Measurements from ENCODE around the gene MAN1C1. TPM values are rescaled to one million over a fixed set of nuclear protein-coding genes. Genes with fewer than 3 reads are reported as not detected.

Gene MAN1C1
- polyA plus RNA-seq, 1 donor, result 9.6 TPM

DNA sequence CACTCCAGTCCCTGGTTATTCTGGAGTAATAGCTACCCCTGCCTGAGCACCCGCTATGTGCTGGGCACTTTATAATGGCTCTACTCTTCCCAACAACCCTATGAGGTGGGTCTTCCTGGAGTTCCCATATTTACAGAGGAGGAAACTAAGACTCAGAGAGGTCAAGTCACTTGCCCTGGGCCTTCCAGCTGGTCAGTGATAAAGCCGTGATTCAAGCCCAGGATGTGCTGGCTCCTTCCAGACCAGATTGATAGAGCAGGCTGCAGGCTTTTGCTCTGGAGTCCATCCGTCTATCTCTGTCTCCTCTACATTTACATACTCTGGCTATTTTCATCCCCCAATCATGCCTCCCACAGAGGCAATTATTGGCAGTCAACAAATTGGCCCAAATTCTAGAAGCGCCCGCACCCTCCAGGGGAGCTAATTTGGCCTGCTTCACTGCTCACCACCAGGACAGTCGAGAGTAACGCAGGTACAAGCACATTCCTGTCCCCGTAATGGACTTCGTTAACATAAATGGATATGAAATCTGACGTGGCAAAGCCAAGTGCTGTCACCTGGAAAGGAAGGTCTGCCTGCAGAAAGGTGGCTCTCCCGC lies 143.6 kb downstream of the MAN1C1 start:
- DNase-seq (ENCODE audit: low read depth), result no peak

DNA sequence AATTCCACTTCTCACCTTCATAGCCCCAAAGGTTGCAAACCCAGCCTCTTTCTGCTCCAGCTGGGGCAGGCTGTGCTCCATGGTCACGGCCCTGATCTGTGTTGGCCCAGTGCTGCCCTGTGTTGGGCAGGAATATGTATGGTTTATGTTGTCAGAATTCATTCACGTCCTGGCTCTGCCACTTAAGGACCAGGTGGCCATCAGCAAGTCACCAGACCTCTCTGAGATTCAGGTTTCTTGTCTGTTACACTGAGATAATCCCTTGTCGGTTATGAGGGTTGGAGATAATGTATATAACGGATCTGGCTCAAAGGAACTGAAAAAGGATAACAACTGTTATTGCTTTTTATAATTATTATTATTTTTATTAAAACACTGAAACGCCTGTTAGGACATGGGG lies 144.3 kb downstream of the MAN1C1 start:
- no peak for DNase-seq (ENCODE audit: low read depth)

DNA sequence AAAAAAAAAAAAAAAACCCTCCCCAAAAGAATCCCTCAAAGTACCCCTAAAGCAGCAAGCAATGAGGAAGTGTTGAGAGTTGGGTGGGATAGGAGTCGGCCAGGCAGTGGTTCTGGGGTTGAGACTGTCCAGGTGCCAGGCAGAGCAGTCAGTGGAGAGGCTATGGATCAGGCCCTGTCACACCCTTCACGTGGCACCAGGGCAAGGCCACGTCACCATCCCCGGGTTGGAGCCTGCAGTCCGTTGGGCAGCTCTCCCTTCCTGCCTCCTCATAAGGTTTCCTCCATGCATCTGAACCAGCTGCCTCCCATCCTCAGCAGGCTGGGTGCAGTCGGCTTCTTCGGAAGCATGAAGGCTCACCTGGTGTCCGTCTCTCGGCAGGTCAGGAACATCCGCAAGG lies 146.9 kb downstream of the MAN1C1 start:
- no peak for DNase-seq (ENCODE audit: low read depth)

DNA sequence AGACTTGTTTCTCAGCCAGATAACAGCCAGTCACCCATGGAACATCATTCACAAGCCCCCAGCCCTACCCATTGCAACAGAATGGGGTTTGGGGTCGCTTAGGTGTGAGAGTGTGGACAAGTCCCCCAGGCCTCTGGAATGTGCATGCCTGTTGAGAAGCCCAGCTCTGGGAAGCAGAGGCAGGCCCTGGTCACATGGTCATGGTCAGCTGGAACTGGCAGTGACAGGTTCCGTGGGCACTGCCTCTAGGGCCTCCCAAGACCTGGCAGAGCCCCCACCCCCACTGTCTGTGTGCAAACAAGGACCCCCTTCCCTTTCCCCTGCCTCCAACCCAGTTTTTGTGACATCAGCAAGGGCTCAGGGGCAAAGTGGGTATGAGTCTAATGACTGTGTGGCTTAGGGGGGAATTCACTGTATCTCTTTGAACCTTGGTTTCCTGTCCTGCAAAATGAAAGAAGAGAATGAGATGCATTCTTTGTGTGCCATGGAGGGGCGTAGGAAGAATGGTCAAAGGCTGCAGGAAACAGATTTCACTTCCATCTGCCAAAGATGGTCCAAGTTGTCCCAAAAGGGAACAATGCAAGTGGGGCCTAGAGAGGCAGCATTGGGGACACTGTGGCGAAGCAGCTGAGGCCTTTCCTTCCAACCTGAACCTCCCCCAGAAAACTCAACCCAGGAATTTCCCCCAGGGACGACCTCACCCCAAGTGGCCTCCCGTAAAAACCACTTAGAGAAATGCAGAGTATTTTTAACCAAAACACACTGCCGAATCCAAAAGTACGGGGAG lies 148.7 kb downstream of the MAN1C1 start:
- DNase-seq (ENCODE audit: low read depth), result no peak

DNA sequence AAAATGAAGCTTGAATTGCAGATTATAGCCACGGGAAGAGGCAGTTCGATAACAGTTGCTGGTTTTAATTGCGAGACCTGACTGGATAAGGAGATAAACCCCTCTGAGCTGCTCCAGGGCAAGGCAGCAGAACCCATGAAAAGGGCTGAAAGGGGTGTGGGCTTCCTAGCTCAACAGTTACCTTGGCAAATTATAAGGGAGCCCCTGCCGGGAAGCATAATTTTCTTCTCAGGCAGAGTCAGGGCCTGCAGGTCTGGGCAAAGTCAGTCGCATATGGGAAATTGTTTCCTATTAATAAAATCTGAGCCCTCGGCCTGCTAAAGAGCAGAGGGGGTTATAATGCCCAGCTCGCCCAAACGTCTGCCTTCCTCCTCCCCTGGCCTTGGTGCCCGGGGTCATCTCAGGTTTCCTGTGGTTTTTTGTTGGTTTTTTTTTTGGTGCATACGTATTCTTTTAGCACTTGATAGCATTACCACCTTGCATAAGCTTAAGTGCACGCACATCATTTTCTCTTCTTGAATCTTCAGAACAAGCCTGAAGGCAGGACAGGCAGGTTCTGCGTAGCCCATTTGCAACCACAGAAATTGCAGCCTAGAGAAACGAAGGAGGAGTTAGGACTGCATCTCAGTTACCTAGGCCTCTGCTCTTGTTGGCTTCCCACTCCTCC lies 149.5 kb downstream of the MAN1C1 start:
- no peak for DNase-seq (ENCODE audit: low read depth)

DNA sequence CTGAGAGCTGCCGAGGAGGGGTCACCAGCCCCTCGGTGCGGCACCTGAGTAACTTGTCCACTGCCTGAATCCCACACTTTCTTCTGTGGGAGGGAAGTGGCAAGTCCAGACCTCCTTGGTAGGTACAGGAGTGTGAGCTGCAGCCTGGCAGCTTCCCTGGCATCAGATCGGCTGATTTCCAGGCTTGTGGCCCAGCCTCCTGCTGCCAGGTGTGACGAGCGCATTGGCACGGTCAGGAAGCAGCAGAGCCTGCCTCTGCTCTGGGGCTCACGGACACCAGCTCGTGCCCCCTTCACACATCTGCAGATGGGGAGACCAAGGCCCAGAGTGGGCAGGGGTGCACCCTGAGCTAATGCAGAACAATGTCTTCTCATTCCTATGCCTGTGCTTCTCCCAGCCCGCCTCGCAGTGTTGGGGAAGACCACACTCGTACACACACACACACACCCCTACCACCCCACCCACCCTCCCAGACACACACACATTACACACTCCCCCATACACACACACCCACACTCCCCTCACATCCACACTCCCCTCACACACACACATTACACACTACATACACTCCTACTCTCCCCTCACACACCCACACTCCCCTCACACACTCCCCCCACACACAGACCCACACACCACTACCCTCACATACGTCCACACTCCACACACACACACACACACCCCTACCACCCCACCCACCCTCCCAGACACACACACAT lies 150.3 kb downstream of the MAN1C1 start:
- no peak for DNase-seq (ENCODE audit: low read depth)

DNA sequence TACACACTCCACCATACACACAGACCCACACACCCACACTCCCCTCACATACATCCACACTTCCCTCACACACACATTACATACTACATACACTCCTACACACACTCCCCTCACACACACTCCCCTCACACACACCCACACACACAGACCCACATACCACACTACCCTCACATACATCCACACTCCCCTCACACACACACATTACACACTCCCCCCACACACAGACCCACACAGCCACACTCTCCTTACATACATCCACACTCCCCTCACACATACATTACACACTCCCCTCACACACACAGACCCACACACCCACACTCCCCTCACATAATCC lies 150.8 kb downstream of the MAN1C1 start:
- DNase-seq (ENCODE audit: low read depth), result no peak

DNA sequence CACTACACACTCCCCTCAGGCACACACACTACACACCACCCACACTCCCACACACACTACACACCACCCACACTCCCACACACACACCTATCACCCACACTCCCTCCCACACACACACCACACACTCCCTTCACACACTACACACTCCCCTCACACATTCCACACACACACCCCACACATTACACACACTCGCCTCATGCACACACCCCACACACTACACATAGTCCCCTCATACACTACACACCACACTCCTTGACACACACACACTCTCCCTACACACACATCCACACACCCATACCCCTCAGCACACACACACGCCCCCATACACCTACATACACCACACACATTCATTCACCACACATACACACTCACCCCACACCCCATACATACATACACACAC lies 152.4 kb downstream of the MAN1C1 start:
- no peak for DNase-seq (ENCODE audit: low read depth)

DNA sequence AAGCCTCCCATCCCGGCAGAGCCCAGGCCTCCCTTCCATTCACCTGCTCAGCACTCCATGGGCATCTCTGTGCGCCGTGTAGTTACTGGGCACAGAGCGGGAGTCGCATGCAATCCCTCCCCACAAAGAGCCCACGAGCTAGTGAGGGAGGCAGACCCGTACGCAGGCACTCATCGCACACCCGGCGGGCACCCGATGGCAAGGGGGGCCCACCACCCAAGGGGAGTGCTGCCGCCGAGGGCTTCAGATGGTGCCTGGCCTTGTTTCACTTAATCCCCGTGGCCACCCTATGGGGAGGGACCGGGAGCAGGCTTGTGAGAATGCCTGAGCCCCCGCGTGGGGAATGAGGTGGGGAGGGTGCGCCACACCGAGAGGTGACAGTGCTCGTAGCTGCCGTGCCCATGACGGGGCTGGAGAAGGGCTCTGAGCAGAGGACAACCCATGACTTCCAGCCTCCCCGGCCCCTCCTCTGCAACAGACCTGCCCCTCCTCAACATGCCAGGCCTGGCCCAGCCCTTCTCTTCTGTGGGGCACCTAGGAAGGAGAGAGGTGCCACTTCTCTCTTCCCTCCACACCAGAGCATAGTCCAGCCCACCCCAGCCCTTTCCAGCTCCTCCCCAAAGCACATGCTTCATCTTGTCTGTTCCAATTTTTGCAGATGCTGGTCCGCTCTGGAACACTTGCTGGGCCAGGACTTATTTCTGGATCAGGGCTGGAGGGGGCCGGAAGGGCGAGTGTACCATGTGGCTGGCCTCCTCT lies 153.2 kb downstream of the MAN1C1 start:
- DNase-seq (ENCODE audit: low read depth), result no peak

DNA sequence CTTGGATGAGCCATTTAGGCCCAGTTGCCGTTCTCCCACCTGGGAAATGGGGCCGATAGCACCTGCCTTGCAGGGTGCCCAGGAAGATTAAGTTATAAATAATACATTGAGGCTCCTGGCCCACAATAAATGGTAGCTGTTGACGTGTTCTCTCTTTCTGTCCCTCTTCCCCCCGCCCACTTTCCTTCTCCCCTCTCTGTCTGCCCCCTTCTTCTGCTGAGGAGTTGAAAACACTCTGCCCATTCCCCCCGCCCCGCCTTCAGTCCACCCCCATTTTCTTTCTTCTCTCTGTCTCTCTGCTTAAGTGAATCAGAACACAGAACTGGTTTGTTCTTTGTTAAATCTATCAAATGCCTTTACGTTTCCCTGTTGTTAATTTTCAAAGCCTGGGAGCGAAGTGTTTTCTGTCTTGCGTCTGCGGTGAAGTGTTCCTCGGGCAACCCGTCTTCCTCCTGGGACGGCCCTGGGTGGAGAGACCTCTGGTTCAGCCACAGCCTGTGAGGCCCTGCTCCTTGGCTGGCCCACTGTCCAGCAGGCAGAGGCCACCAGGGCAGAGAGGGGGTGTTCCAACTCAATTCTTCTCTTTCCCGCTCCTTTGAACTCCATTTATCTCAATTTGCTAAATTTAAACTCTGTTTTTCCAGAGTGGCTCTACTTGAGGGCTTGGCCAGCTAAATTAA lies 154.1 kb downstream of the MAN1C1 start:
- DNase-seq (ENCODE audit: low read depth), result no peak

DNA sequence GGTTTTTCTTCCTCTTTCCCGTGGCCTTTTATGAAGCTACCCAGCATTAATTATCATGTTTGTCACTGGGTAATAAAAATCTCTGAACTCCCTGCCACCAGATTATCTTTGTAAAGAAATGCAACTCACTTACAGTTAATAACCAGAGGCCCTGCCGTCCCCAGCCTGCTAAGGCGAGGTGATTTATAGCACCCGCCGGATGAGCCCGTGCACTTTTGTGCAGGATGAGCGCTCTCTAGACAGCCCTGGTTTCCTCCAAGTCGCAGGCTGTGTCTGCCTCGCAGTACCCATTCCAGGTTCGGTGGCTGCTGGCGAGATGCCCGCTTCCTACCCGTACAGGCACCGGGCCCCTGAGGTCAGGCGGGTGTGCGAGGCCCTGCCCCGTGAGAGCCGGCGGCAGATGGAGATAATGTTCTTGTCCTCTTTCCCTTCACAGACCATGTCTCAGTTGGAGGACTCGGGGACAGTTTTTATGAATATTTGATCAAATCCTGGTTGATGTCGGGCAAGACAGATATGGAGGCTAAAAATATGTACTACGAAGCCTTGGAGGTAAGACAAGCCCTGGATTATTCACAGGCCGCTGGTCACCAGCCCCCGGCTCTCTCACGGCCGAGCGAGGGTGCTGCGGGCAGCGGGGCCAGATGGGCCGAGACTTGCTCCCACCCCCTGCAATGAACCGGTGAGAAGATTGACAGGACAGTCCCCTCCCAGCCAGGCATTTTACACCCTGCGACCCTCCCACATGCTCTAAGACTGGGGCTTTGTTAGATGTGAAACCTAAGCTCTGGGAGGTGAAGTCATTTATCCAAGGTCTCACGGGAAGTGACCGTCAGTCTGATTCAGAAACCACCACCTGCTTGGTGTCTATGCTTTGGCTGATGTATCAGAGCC lies 154.9 kb downstream of the MAN1C1 start:
- DNase-seq (ENCODE audit: low read depth), result no peak

DNA sequence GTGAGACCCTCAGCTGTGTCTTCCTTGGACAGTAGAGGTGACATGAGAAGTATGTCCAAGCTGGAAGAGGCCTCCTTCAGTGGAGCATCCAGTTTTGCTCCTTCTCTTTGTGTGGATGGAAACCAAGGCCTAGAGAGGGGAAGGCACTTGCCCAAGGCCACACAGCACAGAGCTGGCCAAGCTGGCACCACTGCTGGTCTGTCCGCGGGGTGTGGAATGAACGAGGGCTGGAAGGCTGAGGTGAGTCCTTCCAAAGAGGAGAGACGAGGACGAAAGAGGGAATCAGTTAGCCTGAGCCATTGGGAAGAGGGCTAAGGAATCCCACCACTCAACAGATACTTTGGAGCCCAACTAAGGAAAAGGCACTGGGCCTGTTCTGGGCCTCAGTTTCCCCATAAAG lies 155.6 kb downstream of the MAN1C1 start:
- DNase-seq (ENCODE audit: low read depth), result no peak

DNA sequence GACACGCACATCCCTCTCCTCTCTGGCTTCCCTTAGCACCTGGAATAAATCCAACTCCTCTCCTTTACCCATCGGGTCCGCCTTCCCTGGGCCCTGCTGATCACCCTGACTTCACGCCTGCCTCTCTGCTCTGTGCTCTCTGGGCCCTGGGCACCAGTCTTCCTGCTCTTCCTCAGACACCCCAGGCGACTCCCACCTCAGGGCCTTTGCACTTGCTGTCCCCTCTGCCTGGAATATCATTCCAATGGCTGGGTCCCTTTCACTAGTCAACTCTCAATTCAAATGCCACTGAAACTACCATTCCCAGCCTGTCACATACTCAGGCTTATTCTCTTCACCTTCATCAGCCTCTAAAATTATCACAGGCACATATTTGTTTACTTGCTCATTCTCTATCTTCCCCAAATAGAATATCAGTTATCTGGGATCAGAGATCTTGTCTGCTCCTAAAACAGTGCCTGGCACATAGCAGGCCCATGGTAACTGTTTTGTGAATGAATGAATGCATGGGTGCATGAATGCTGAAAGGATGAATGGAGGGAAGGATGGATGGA lies 156.2 kb downstream of the MAN1C1 start:
- no peak for DNase-seq (ENCODE audit: low read depth)

DNA sequence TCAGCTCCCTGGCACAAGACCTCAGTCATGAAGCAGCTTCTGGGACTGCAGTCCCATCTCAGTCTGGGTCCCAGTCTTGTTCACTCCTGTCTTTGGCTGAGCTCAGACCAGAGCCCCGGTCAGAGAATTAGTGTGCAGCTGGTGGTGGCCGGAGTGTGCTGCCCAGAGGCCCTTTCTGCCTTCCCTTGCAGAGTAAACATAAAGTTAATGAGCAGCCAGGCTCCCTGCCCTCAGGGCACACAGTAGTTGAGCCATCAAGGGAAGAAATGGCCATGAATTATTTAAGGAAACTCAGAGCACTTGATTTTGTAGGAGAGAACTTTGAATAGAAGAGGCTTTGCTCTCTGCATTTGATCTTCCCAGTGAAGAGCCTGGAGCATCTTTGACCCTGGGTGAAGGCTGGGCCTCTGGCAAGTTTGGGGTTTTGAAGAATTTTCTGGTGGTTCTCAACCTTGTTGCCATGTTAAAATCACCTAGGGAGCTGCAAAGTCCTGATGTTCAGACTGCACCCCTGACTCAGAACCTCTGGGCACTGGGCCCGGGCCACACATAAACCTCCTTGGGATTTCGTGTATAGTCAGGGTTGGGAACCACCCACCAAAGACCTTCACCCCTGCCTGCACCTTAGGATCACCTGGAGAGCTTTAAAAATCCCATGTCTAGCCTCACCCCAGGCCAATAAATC lies 157.0 kb downstream of the MAN1C1 start:
- DNase-seq (ENCODE audit: low read depth), result no peak

DNA sequence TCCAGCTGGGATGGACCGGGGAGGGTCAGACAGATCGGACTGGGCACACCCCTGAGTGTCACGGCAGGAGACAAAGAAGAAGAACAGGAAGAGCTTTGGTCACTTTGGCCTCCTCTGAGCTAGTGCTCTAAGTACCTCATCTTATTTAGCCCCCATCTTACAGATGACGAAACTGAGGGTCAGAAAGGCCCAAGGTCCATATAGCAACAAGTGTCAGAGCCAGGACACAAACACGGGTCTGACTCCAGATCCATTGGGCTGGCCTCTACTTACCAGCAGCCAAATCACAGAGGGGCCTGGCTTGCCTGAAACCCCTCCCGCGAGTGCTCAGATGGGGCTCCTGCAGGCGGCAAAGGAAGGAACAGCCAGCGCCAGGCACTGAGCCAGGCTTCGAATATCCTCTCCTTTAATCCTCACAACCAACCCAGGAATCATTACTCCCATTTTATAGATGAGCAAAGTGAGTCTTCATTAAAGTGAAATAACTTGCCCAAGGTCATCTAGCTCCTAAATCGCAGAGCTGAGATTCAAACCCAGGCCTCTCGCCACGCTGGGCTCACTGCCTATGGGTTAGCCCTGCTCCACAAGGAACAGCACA lies 157.7 kb downstream of the MAN1C1 start:
- no peak for DNase-seq (ENCODE audit: low read depth)

DNA sequence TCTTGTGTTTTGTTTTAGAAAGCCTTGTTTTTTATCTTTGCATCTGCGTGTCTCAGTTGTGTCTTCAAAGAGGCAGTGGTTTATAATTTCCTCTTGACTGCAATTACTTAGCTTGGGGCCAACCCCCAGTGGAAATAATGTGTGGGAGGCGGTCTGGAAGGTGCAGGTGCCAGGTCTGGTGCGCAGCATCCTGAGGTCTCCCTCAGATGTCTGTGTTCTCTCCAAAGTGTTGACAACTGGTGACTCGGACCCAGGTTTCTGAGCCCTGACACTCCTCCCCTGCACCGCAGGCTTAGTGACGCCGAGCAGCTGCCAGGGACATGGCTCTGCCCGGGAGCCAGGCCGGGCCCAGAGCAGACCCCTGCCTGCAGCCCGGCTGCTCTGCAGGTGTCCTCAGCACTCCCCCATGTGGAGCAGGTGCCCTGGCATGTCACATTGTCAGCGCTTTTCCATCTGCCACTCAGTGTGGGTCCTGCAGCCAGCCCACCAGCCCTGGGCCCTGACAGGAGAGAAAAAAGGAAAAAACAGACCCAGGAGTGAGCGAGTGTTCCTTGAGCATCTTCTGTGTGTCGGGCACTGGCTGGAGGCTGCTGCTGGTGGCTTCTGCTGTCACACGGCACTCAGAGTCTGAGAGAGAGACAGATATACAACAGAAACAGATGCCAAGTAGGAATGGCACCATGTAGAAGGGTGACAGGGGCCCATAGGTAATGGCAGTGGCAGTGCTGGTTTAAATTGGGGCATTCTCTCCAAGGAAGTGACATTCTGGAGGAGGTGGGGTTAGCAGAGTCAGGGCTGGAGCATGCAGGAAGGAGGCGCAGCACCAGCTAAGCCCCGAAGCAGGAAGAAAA lies 158.6 kb downstream of the MAN1C1 start:
- DNase-seq (ENCODE audit: low read depth), result no peak

DNA sequence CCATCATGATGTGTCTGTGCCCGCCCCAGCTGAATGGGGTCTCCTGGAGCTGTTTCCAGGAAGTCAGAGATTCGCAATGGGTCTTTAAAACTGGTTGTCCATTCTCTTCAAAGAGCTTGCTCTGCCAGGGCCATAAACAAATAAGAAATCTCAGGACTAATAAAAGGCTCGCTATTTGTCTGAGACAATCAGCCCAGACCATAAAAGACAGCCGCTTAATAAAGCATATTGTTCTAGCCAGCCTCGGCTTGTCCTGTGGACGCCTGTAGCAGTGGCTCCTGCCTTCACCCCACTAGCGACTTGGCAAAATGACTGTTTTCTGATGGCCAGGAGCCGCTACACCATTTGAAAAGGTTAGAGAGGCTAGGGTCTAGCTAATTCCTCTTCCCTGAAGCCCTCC lies 162.8 kb downstream of the MAN1C1 start:
- no peak for DNase-seq (ENCODE audit: low read depth)

DNA sequence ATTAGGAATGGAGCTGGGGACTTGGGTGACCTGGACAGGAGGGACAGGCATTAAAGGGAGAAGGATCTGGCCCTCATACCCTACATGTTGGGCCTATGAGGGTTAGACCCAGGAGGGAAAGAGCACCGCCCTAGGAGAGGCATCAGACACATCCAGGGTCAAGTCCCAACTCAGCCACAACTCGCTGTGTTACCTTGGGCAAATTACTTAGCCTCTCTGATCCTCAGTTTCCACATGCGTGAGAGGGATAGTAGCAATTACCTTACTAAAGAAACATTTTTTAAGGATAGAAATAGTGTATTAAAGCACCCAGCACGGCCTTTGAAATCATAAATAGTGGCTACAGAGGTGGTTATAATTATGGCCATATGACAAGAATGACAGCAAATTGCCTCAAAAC lies 163.3 kb downstream of the MAN1C1 start:
- no peak for DNase-seq (ENCODE audit: low read depth)

Data from forelimb muscle (tissue), 1 donor.